Right lung (tissue), 5 donors: ENCODE data around the gene IMPDH1. TPM values are rescaled to one million over a fixed set of nuclear protein-coding genes. Genes with fewer than 3 reads are reported as not detected.

ENCODE experiments used
- DNase-seq, 2 donors: peaks; one replicate each; pipeline ENCODE4 v3.0.0-alpha.2; 2013
- polyA plus RNA-seq, 5 donors: library from polyadenylated mRNA; unstranded; fragments of 120-200 nt; gene quantifications; one replicate each; pipeline versions ENCODE4 v1.2.1 to v1.2.3, GENCODE V29; 2013; ENCODE audit warnings: inconsistent platforms in 1 of 5, low replicate concordance in 1 of 5; ENCODE audit not compliant: insufficient read length in 5 of 5, insufficient read depth in 1 of 5

IMPDH1 gene
- polyA plus RNA-seq, 5 donors = 32.9 to 48.1 (median 37.4) TPM

DNA sequence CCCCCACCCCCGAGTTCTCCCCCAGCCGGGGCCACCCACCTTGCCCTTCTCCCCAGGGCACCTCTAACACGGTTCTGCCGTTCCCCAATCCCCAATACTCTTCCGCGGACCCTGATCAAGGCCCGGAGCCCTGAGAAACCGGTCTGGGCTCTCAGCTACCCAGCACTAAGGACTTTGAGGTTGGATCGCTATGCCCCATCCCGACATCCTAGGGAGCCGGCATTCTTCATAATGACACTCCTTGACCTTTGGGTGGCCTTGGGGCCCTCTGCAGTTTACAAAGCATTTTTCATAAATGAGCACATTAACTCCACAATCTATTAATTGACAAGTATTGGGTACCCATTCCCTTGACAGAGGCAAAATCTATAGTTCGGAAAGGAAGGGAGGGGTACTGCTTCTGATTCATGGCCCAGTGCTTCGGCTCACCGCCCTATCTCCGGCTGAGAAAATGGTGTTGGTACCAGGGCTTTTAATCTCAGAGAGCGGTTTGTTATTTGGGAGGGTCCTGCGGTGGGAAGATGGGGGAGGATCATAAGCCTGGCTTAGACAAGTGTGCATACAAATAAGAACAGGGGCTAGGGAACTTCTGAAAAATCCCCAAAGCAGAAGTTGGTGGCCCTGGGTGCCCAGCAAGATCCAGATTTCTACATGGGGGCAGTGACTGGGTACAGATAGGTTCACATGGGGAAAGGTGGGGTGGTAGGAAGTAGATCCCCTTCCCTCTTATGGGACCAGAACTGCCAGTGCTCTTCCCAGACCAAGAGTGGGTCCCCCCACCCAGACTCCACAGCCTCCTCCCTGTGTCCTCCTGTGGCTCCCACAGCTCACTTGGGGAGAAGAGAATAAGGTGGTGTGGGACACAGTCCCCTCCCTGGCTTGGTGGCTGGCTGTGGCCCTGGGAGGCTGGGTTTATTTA, 3.2 kb downstream of the IMPDH1 start:
- DNase-seq = no peak

GRCh38 chr7:128405471-128406313, 4.1 kb downstream of the IMPDH1 start:
- peak in 1 of 2 donors; percentile 60 for DNase-seq

GRCh38 chr7:128404886-128405470, 4.8 kb downstream of the IMPDH1 start:
- DNase-seq = no peak

DNA sequence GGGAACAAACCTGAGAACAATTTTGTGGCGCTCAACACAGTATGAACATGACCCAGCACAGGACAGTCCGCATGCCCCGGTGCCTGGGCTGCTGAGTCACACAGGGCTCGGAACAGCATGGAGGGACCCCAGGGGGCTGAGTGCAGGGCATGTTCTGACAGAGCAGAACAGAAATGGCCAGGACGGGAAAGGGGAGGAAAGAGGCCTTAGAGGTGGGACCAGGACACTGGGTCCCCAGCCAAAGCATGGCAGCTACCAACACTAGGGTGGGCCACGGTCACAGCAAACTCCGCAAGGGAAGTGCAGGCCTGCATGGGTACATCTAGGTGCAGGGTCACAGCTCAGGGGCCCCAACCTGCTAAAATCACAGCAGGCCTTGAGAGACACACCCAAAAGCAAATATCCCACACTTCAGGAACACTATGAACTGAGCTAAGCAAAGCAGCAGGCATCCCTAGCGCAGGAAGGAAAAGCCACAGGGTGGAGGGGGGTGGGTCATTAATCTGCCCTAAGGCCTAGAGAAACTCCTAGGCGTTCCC, 5.6 kb downstream of the IMPDH1 start:
- no peak for DNase-seq

DNA sequence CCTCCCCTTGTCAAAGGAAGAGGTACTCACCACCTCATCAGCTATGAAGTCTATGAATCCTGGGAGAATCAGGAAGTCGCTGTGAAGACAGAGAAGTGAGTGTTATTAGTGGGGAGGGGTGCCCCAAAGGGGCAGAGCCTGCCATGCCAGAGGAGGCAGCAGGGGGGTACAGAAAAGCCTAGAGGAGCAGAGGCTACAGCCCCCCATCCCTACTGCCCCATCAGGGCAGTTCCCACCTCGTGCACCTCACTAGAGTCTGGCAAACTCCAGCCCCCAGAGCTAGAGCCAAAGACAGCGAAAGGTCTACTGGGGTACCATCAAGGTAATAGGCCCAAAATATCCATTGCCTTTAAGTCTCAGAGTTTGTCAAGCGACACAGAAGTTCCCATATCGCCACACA, 6.1 kb downstream of the IMPDH1 start:
- DNase-seq = no peak

- DNase-seq = peak in 1 of 2 donors; percentile 47
These were observed 7.4 kb downstream of the IMPDH1 start for GRCh38 chr7:128402356-128402755.

DNA sequence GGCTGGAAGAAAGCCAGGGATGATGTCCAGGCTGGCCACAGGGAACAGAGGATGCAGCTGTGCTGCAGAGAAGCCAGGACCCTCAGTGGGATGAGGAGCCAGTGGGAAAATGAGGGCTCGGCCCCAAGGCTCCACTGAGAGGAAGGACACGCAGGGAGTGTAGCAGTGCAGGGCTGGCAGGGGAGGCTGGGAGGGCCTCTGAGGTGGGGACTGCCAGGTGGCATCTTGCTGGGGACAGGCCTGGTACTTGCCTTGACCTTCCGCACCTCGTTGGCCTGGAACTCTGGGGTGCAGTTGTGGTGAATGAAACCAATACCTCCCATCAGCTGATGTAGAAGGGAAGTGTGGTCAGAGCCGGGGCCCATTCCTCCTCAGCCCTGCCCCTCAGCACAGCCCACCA, 9.2 kb downstream of the IMPDH1 start:
- DNase-seq = no peak

DNA sequence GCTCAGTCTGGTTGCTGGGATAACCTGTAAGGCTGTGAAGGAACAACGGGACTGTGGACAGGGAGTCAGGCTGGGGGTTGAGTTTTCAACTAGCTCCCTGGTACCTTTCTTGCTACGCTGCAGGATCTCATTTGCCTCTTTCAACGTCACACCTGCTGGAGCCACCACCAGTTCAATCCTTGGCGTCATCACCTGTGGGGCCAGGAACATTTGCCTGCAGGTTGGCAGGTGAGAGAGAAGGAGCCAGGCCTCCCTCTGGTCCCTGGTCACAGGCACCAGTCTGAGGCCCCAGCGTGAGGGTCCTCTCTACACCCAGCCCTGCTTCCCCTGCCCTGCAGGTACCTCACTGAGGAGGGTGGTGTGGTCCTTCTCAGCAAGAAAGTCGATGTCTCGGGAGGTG, 9.8 kb downstream of the IMPDH1 start:
- DNase-seq = no peak

GRCh38 chr7:128398841-128399135, 11.0 kb downstream of the IMPDH1 start:
- no peak for DNase-seq

- no peak for DNase-seq
These were observed 11.6 kb downstream of the IMPDH1 start for GRCh38 chr7:128398016-128398840.

GRCh38 chr7:128396357-128396756, 13.4 kb downstream of the IMPDH1 start:
- DNase-seq = no peak

DNA sequence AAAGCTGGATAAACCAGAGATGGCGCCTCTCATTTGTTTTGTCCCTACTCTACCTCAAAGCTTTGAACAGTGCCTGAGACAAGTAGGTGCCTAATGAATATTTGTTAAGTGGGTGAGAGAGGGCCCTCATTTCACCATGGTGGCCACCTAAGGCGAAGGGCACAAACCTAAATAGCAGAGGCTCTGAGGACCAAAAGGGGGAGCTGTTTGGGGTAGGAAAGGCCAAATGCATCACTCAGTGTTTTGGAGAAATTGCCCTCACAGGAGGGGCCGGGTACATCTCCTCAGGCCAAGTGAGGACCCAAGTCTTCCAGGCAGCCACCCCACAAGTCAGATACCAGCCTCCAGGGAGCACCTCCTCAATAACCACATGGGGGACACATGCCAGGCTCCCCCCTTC, 14.0 kb downstream of the IMPDH1 start:
- no peak for DNase-seq

DNA sequence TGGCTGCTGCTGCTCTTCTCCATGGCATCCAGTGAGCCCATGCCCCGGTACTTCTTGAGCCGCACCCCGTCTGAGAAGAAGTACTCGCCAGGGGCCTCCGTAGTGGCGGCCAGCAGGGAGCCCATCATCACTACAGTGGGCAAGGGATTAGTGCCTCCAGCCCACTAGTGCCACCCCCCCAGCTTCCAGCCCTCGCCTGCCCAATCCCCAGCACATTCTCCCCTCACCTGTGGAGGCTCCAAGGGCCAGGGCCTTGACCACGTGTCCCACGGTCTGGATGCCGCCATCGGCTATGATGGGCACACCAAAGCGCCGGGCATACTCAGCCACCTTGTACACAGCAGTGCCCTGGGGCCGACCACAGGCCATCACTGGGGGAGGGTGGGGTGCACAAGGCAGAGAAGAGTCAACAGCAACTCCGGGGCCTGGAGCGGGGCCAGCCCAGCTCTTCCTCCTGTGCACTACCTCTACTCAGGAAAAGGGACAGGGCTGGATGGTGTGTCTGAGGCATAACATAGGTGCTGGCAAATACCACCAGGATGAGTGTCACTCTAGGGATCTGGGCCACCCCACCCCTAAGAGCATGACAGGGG, 14.8 kb downstream of the IMPDH1 start:
- DNase-seq = no peak

- DNase-seq = no peak
These were observed 16.1 kb downstream of the IMPDH1 start for GRCh38 chr7:128393526-128394330.

GRCh38 chr7:128392446-128393327, 17.1 kb downstream of the IMPDH1 start:
- DNase-seq = no peak

GRCh38 chr7:128391805-128392204, 18.0 kb downstream of the IMPDH1 start:
- no peak for DNase-seq

GRCh38 chr7:128390871-128391565, 18.8 kb downstream of the IMPDH1 start:
- no peak for DNase-seq

GRCh38 chr7:128389618-128390329, 20.0 kb downstream of the IMPDH1 start:
- DNase-seq = no peak
